HG02981 (cell line): ENCODE results near the gene FMN2.
"Not testable (repeated sequence)": the region's sequence is repeated elsewhere in the genome, so short reads cannot be mapped to it uniquely, and the experiment has no call there.

Experiments
- ATAC-seq: cut with Tn5 transposase; IDR thresholded peaks from one replicate; pipeline ENCODE4 v1.9.1; 2021; ENCODE audit warnings: mild to moderate bottlenecking, moderate library complexity; ENCODE audit not compliant: unreplicated experiment

FMN2 gene

DNA sequence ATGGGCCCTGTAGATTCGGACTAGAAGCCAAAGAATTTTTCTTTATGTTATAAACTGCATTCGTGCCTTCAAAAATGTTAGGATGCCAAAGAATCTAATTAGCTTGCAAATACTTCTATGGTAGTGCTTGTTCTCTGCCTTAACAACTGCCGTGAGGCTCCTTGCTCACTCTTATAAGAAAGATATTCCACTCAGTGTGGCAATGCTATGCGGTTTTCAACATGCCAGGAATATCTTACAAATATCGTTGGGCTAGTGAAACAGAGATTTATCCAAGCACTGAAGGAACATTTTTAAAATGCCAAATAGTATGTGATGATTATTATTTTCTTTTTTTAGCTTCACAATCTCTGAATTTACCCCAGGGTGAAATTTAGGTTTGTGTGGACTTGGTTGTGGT, 322.0 kb downstream of the FMN2 start:
- no peak for ATAC-seq

DNA sequence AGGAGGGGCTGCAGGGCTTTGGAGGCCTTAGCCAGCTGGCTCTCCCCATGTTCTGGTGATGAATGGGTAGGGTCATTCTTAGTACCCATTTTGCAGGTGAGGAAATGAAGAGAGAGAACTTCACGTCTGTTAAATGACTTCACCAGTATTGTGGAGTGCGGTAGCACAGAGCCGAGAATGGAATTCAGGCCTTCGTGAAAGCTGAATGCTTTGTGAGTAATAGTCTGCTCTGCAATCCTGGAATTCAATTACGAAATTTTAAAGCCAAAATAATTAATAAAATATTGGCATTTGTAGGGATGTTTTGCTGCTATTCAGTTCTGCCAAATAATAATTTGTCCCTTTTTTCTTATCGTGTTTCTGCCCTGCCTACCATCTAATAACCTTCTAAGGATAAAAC, 322.6 kb downstream of the FMN2 start:
- ATAC-seq: no peak

DNA sequence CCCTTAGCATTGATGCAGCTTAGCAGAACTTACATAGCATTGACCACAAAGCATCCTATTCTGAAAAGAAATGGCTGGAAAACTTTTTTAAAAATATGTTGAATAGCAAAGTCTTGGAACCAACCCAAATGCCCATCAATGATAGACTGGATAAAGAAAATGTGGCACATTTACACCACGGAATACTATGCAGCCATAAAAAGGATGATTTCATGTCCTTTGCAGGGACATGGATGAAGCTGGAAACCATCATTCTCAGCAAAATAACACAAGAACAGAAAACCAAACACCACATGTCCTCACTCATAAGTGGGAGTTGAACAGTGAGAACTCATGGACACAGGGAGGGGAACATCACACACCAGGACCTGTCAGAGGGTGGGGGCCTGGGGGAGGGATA, 323.3 kb downstream of the FMN2 start:
- not testable (repeated sequence) for ATAC-seq

DNA sequence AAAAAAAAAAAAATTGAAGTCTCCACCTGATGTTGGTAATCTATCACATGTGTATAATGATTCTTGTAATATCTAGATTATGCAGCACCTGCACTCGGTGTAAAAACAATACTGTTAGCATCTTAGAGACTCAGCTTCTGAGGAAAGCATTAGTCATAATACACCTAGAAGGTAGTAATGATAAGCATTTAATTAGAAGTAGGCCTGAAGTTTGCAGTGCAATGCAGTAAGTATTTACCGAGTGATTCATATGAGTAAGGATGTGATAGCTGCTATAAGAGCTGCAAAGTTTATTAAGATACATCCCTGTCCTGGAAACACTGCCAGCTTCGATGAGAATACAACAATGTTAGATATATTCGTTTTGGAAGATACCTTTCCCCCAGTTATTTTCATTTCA, 323.8 kb downstream of the FMN2 start:
- ATAC-seq: no peak

DNA sequence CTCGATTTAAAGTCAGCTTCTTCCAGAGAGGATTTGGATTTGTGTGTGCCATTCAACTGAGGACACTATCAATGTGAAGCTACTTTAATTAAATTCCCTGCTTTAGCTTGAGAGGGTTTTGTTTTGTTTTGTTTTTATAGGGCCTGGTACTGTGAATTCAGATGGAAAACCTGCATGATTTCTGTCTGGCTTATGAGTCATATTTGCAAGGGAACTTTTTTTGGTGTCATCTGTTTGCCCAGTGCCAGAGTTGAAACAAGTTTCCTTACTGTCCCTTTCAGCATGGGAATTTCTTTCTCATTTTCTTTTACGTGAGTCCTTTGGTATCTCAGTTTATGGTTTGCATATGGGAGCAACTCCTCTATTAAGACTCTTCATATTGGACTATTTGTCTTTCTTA, 325.6 kb downstream of the FMN2 start:
- no peak for ATAC-seq

DNA sequence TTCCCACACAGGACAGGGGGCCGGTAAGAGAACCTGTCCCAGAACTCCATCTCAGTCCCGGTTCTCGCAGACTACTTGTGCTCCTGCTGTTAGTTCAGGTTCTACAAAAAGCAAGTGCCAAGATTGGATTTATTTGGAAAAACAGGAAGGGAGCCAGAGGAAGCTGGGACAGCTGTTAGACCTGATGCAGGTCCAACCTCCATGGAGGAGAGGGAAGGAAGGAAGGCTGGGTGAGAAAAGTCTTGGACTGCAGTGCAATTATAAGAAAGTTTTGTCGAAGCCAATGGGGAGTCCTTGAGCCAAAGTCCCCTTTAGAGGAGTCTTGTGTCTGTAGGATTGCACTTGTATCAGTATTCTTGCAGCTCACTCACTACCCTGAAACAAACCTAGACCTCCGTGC, 329.1 kb downstream of the FMN2 start:
- ATAC-seq: no peak

DNA sequence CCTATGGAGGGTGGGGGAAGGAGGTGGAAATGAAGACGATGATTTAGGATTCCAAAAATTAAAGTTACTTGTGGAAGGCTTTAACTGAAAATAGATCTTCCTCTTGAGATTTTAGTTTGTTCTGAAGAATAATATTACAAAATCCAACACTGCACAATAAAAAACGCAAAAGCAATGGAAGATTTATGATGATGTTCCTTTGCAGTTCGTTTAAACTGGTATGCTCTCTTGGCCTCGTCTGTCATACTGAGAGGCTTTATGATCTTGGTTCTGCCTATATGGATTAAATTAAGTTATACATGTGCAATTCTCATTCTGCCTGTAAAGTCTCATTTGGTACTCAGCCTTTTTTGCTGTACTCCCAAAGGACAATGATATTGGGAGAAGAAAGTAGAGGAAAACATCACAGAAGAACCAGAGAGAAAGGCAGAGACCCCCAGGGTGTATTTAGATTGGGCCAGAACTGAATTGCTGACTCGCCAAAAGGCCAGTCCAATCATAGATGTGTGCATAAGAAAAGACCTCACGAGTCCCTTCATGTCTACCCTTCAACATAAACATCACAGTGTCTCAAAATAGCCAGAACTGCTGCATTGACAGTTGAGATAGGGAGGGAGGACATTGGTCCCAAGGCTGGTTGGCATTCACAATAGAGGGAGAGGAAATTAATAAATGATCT, 331.7 kb downstream of the FMN2 start:
- no peak for ATAC-seq

DNA sequence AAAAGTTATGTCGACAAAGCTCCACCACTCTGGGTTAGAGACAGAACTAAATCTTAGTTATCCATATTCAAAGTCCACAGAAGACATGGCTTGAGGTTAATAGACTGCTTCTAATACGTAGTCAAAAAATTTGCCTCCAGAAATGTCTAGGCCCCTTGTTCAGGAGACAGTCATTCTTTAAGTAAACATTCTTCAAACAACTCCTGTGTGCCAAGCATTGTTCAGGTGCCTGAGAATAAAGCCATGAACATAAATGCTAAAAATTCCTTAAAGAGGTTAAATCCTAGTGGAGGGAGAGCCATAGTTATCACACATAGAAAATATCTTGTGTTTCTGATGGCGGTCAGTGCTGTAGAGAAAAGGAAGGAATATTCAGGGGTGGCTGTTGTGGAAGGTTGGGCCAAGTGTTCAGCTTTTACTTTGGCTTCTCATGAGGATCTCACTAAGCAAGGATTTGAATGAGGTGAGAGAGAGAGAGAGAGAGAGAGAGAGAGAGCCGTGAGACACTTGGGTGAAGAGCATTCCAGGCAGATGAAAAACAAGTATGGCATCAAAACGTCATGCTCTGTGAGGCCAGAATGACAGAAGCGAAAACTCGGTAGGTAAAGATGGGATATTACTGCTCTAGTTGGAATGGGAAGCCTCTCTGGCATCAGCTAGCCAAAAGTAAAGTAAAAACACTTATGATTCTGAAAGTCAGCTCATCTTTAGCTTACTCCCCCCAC, 333.2 kb downstream of the FMN2 start:
- no peak for ATAC-seq

DNA sequence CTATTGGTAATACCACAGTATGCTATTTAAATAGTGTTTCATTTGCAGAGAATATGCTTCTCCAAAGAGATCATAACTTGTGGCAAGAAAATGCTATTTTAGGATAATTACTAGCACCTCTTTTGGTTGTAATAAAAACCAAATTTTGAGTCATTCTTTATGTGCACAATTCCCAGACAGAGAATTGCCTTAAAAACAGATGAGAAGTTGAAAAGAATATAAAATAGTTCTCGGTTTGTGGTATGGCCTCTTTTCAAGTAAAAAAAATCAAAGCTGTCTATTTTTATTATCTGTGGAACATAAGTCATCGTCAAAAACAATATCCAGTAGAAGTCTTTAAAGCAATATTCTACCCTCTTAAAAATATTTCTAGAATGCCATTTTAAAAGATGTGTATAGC, 334.4 kb downstream of the FMN2 start:
- no peak for ATAC-seq

DNA sequence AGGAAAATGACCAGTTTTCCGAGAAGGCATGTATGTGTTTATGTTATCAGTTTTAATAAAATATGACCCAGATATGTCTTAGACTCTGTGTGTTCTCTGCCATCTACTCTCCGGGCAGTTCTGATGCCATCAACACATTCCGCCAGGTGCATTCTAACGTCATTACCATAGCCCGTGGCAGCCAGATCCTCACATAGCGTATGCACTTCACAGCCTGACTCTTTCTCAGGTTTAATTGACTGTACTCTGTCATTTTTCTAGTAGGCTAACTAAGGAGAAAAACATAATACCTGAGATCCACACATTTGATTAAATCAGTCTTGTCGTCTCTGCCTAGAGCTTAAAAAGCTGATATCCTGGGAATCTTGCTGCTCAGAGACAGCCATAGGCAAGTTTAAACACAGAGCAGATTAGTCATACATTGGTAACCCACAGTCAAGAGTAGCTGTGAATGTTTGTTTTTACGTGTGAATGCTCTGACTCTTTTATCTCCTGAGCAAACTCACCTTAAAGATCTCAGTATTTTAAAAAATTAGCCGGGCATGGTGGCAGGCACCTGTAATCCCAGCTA, 344.4 kb downstream of the FMN2 start:
- ATAC-seq: no peak

DNA sequence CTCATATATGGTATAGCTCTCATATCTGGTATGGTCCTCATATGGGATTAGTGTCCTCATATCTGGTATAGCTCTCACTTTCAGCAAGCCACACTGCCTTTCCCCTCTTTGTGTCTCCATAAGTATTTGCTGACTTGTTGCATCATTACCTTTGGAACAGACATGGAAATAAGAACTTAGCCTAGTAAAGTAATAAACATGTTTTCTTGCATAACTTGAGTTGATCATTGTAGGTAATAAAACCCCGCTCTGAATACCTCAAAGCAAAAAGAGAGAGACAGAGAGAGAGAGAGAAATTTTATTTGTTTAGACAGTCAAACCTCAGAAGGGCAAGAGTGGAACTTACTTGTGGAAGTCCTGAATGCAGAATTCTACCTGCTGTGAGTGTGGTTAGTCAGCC, 350.0 kb downstream of the FMN2 start:
- ATAC-seq: no peak

DNA sequence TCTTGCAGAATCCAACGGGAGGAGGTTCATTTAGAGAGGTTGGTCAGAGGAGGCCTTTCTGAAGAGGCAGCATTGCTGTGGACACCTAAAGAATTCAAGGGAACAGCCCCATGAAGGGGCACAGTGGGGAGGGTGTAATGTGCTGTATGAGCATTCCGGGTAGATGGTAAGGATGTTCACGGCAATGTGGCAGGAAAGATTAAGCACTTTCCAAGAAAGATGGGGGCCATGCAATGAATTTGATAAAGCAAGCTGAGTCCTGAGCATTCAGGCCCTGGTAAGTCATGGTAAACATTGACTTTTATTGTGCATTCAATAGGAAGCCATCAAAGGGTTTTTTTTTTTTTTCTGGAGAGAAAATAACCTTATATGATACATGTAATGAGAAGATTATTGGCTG, 353.7 kb downstream of the FMN2 start:
- ATAC-seq: no peak

DNA sequence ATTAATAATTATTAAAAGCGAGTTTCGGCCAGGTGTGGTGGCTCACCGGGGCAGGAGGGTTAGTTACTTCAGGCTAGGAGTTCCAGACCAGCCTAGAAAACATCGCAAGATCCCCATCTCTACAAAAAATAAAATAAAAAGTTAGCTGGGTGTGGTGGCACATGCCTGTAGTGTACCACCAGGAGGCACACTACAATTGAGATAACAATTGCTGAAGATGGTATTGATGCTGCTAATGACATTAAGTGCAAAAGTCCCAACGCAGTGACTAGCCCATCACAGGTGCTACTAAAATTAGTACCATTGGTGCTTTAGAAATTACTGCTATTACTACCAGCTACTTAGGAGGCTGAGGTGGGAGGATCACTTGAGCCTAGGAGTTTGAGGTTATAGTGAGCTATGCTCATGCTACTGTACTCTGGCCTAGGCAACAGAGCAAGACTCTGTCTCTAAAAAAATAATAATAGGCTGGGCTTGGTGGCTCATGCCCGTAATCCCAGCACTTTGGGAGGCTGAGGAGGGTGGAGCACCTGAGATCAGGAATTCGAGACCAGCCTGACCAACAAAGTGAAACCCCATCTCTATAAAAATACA, 363.6 kb downstream of the FMN2 start:
- ATAC-seq: peak; percentile 41

DNA sequence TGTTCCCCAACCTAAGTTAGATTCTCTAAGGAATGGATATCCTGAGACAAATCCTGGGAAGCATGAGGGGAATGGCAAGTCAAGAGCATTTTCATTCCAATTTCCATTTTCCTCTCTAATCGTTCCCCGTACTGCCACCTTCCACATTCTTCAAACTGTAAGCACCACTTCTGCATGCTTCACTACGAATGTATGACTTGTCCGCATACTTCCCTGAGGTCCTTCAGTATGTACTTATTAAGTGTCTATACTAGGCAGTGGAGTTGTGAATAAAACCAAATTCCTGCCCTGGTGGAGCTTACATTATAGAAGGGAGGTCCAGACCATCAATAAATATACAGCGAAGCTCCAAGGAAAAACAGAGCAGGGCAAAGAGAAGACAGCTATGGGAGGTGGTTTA, 365.5 kb downstream of the FMN2 start:
- ATAC-seq: no peak

DNA sequence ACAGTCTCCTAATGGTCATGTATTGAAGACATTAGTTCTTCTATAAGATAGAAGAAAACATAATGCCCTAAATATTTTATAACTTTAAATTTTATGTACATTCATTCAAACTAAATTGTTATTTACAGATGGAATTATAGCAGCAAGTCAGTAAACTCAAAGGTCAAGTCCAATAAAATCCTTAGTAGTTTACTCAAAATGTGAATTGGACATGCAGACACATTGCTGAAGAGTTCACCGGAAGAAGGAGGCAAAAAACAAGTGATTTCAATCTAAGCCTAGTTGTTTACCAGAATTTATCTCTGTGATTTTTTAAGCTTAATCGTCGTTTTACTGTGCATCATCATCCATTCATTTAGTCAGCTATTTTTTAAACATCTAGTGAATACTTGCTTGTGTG, 370.6 kb downstream of the FMN2 start:
- no peak for ATAC-seq

DNA sequence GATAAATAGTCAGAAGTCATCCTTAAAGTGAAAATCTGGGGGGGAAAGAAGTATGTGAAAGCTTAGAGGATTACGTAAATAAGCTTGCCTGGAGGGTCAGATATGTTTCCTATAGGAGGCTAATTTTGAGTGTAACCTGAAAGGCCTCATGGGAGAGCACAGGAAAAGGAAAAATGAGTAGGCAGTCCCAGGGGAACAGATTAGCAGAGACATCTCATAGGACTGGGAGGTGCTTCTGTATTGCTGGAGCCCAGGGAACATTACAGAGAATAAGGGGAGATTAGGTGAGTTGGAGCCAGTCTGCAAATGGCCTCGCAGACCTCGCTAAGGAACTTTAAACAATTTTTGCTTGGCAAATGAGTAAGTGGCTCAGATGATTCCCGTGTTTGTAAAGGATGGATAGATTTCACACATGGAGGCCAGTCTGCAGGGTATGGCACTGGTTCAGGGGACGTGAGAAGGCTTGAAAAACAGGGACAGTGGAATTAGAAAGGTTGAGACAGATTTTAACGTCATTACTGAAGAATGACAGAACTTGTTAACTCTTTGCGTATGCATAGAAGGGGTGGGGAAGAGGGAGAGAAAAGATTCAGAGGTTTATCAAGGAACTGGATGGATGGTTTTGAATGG, 371.2 kb downstream of the FMN2 start:
- ATAC-seq: no peak

DNA sequence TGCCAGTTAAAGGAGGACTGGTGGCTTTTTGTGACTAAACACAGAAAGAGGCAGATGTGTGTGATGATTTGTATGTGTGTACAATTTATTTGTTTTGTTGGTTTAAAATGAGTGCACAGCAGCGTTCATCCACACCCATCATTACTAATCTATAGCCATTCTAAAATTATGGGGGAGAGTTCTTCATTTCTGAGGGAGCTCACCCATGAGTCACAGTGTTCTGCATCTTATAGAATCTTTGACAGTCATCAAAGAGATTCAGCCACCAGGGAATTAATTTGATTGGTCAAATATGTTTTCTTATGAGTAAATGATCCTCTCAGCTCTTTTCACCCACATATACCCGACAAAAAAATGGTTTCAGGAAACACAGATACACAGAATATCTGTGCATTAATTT, 372.4 kb downstream of the FMN2 start:
- no peak for ATAC-seq

DNA sequence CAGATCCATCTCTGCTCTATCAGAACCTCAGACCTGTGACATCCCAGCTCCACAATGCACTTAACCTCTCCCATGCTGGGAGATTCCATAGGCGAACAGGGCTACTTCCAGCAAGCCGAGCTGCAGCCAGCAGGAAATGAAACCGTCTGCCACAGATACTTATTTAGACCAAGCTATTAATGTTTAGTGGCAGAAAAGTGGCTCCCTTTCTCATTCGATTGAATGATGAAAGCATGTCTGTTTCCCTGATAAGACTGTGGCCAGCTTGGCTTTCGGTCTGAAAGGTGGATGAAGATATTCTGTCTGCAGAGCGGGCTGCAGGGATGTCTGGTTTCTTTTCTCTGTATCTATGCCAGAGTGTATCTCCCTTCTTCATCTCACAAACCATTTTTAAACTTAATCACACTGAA, 373.9 kb downstream of the FMN2 start:
- ATAC-seq: no peak

DNA sequence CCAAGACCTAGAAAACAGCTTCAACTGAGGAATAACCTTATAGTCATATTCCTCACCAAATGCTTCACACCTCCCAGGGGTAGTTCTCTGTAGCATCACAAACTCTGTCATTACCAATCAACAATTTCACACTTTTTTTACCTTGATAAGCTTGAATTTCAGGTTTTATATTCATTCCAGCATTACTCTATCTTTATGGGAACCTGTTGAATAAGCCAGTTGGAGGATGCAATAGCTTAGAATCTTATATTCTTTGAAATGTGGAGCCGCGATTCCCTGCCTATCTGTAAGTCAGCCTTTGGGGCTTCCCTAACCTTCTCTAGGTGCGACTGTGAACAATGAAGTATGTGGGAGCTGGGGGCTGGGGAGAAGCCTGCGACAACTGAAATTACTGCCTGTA, 374.8 kb downstream of the FMN2 start:
- no peak for ATAC-seq

DNA sequence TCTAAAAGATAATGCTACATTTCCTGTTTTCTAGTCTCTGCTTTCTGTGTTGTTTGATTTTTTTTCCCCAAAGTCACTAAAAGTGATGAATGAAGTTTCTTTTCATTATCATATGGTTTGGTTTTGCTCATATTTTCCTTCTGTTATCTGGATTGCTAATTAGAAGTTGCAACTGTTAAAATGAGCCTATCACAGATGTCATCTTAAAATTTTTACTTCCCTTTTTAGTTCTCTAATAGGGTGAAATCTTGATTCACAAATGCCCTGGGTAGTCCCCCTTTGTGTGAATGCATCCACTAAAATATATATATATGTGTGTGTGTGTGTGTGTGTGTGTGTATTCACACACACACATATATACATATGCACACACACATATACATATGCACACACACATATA, 376.2 kb downstream of the FMN2 start:
- no peak for ATAC-seq

DNA sequence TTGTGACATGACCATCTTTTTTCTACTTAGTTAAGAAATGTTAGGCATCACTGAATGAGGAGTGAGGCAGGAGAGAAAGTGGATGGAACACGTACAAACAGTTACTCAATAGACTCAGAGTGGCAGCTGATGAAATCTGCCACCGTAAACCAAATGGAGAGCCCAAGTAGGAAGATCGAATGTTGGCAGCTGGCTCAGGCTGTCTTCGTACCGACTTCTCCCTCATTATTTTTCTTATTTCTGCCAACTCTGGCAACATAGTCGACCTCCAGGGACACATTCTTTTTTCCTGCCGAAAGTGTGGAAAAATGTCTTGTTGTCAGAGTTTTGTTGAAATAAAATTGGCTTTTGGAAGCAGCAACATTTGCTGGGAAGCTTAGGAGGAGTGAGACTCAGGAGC, 377.0 kb downstream of the FMN2 start:
- no peak for ATAC-seq
